OCI-M2 (cell line): ENCODE results near the gene CTNNA2.

Experiments
- DNase-seq: peaks from one replicate; lab custom pipeline; 2025; ENCODE audit not compliant: unreplicated experiment; lab: John Stamatoyannopoulos, UW

The CTNNA2 gene

GRCh38 chr2:80519121-80519643 lies 1006.3 kb downstream of the CTNNA2 start:
- DNase-seq = no peak

DNA sequence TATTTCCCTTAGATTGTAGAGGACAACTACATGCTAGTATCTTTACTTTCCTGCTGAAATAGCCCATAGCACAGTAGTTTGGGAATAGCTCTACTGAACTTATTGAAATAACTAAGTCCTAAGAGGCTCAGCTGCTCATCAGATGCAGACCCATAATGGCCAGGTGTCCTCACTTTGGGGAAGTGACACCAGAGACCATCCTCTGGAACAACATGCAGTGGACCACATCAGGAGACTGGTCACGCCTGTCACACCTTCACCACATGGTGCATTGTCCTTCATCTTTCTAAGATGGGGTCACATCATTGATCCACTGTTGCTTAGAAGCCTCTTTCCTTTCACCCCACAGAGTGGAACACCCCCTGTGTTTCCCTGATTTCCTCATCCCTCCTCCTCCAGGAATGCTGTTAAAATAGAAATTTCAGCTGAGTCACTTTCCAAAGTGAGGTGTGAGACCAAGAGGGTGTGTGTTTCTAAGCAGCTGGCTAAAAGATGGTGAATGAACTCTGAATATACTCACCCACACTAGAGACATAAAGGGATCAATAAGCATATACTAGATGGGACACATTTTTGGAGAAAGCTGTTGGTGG lies 1006.9 kb downstream of the CTNNA2 start:
- no peak for DNase-seq

DNA sequence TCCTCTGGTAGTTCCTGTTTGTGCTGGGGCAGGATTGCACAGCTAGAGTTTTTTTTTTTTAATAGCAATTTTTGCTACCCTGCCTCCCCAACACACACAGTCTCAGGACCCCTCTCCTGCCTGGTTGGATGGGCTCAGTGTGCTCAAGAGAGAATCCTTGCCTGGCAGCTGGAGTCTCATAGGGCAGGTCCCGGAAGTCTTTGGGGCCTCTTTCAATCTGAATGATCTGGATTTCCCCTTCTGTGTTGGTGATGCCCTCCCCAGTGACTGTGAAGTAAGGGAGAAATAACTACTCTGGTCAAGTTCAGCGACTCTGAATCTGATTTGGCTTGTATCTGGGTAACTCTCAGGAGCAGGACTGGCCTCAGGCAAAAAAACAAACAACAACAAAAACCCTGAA lies 1012.3 kb downstream of the CTNNA2 start:
- DNase-seq = no peak

- DNase-seq = no peak
These were observed 1014.3 kb downstream of the CTNNA2 start for GRCh38 chr2:80527119-80527518.

DNA sequence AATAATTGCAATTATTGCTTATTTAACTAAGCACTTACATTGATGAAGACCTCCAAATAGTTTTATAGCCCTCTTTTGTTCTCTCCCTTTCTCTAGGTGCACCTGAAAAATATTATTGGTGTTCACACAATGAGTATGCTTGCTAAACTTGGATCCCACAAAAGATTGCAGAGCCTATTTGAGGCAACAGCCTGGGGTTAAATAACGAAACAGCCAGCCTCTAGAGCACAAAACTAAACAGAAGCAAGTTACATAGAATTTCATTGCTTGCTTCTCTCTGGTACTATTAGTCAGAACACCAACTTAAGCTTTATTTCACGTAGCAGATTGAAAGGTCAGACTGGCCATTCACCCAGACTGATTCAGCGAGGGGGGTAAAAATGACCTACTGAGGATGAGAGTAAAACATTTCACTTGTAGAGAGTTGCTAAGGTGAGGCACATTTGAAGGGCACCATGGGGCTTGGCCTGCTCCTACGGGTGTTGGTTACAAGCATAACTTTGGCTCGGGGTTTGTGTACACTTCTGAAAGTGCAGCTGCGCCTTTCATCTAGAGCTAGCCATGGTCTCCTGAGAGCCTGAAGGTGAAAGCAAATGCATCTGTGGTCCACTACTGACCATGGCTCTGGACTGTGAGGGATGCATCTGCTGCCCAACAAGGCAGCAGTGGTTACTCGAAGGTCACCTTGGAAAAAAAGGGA lies 1016.8 kb downstream of the CTNNA2 start:
- DNase-seq = no peak

GRCh38 chr2:80530442-80531064 lies 1017.7 kb downstream of the CTNNA2 start:
- DNase-seq = no peak

DNA sequence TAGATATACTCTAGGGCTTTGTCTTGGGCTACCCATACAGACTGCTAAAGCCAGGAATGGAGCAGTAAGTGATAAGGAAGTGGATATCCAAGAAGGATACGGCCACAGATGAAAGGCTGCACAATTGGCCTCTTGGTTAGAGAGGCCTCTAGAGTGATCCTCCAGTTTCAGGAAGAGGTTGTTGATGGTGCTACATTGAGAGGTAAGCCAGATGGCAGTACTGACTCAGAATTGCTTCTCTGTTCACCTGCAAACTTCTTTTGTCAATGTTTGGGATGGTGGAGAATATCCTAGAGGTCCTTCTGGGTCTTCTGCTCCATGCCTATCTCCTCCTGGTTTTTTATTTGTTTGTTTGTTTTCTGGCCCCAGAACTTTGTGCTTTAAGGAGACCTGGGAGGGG lies 1018.5 kb downstream of the CTNNA2 start:
- no peak for DNase-seq

DNA sequence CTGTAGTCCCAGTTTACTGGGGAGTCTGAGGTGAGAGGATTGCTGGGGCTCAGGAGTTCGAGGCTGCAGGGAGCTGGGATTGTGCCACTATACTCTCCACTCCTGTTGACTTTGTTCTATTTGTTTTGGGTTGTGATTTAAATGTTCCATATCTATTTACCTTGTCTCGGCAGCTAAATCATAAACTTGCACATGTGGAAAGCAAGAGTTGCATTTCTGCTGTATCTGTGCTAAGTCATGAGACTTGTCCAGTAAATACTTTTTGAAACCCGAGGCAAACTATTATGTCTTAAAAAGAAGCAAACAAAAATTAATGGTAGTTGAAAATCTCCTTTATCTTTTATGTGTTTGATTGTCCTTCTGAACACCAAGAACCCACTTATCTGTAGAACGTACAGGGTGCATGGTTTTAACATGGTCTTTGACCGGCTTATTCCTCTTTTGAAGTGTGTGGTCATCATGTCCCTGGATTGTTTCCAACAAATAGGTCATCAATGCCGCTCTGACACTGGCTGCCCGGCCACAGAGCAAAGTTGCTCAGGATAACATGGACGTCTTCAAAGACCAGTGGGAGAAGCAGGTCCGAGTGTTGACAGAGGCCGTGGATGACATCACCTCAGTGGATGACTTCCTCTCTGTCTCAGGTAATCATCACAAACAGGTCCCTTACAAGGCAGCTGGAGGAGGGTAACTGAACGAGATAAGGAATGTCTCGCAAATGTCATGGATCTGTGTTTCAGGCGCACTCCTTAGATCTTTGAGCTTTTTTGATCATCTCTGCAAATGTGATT lies 1032.8 kb downstream of the CTNNA2 start:
- DNase-seq = no peak

DNA sequence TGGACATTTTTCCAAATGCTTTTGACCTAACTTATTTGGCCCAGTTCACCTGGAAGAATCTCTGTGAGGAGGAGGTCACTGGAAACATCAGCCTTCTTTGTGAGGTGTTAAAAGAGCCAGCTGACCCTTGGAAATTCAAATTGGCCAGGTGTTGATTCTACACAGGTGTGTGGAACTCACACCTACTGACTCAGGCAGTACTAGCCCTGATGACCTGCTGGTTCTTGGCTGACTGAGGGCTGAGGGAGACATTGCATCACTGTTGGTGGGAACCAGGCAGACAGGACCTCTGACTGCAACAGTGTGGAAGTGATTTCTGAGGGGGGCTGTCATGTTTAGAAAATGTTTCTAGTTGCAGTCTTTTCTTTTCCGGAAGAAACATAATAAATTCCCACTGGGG lies 1033.9 kb downstream of the CTNNA2 start:
- DNase-seq = no peak

- no peak for DNase-seq
These were observed 1034.5 kb downstream of the CTNNA2 start for GRCh38 chr2:80547344-80547743.

DNA sequence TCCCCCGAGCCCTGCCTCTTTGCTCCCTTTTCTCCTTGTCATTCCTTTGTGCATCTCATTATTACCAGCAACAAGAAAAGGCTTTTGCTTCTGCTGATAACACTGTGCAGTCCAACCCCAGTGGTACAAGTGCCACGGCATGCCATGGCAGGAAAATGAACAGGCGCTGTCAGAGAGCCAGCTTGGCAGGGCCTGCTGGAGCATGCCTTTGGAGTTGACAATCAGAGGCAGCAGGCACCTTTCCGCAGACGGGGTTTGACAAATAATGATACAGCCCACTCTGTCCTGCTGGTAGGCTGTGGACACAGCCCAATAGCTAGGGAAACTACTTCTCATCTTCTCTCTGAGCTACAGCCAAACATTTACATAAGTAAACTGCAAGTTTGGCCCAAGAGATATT lies 1035.6 kb downstream of the CTNNA2 start:
- DNase-seq = no peak

GRCh38 chr2:80549901-80550300 lies 1037.0 kb downstream of the CTNNA2 start:
- no peak for DNase-seq

GRCh38 chr2:80560326-80560725 lies 1047.5 kb downstream of the CTNNA2 start:
- DNase-seq = no peak

- no peak for DNase-seq
These were observed 1055.2 kb downstream of the CTNNA2 start for GRCh38 chr2:80568011-80568410.

GRCh38 chr2:80573167-80573566 lies 1060.3 kb downstream of the CTNNA2 start:
- no peak for DNase-seq

GRCh38 chr2:80573950-80574349 lies 1061.1 kb downstream of the CTNNA2 start:
- DNase-seq = no peak

DNA sequence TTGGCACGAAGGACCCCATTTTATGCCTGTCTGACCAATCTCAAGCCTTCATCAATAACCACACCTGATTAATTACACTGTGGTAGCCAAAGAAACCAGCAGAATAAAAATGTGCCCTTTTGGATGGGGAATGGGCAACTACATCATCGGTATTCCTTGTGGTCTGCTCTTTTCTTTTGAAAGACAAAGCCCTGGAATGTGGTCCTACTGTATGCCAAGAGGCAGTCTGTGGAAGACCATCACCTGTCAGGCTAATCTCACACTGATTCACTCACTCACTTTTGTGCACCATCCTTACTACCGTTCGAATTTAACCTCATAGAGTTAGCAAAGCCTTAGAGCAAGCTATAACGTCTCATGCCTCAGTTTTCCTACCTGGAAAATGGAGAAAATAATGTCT lies 1066.9 kb downstream of the CTNNA2 start:
- DNase-seq = no peak

DNA sequence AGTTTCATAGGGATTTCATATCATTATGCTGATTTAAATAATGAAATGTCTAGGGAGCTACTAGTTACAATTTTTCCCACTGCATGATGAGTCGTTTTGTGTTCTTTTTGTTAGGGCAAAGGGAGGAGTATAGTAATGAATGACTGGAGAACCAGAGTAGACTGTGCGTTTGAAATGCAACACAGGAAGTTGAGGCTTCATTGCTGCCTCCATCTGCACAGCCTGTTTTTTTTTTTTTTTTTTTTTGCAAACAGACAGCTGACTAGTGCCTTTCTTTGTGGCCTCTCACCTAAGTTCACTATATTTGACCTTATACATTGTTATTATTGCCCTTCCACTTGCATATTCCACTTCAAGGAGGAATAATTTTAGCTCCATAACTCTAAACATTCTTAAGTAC lies 1078.4 kb downstream of the CTNNA2 start:
- DNase-seq = no peak

GRCh38 chr2:80592106-80592505 lies 1079.3 kb downstream of the CTNNA2 start:
- no peak for DNase-seq

- no peak for DNase-seq
These were observed 1097.3 kb downstream of the CTNNA2 start for GRCh38 chr2:80610108-80610507.

- DNase-seq = no peak
These were observed 1108.8 kb downstream of the CTNNA2 start for GRCh38 chr2:80621656-80622055.

DNA sequence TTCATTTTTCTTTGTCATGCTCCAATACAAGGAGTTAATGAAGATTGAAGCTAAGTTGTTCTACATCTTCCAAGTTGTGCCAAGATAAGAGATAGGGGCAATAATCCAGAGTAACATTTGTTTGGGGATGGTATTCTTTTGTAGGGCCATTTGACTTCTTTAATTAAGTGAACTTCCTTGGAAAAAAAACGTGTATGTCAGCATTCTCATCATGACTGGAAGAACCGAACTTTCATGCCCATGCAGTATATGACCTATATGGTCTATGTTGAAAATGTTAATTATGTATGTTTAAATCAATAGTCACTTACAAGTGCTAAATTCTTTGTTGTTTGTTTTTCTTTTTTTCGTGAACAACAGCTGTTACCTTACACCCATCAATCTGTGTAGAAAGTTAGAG lies 1111.2 kb downstream of the CTNNA2 start:
- no peak for DNase-seq
